Panc1 (cell line): ENCODE results near the gene CALD1.

Source experiments
- POLR2AphosphoS5 ChIP-seq: IDR thresholded peaks from 2 replicates; pipeline ENCODE4 v1.6.1; 2012; ENCODE audit warnings: mild to moderate bottlenecking, low read depth, low read length, moderate library complexity
- TF ChIP-seq, protein P1 (sequence below): fragments of 450-650 bp; IDR thresholded peaks from 2 replicates; pipeline ENCODE4 v1.5.1; 2017; ENCODE audit warnings: mild to moderate bottlenecking
- TF ChIP-seq, protein P2 (sequence below), 2 experiments: IDR thresholded peaks; 2 replicates each; pipeline ENCODE4 v1.6.1; 2011 to 2012; ENCODE audit warnings: low read depth in 2 of 2, control low read depth in 1 of 2, low read length in 1 of 2, mild to moderate bottlenecking in 1 of 2, moderate library complexity in 1 of 2; ENCODE audit not compliant: insufficient read depth in 1 of 2

DNA sequence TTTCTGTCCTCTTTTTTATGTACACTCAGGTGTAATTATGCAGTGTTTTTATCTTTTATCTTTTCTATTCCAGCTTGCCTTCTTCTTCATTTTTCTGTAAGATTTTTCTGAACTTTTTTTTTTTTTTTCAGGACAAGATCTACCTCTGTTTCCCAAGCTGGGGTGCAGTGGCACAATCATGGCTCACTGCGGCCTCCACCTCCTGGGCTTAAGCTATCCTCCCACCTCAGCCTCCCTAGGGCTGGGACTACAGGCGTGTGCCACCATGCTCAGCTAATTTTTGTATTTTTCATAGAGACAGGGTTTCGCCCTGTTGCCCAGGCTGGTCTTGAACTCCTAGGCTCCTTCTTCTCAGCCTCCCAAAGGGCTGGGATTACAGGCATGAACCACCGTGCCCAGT, 6.3 kb upstream of the CALD1 start:
- no peak for TF ChIP-seq POLR2AphosphoS5
- TF ChIP-seq, protein P1, sequence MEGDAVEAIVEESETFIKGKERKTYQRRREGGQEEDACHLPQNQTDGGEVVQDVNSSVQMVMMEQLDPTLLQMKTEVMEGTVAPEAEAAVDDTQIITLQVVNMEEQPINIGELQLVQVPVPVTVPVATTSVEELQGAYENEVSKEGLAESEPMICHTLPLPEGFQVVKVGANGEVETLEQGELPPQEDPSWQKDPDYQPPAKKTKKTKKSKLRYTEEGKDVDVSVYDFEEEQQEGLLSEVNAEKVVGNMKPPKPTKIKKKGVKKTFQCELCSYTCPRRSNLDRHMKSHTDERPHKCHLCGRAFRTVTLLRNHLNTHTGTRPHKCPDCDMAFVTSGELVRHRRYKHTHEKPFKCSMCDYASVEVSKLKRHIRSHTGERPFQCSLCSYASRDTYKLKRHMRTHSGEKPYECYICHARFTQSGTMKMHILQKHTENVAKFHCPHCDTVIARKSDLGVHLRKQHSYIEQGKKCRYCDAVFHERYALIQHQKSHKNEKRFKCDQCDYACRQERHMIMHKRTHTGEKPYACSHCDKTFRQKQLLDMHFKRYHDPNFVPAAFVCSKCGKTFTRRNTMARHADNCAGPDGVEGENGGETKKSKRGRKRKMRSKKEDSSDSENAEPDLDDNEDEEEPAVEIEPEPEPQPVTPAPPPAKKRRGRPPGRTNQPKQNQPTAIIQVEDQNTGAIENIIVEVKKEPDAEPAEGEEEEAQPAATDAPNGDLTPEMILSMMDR = no peak
- TF ChIP-seq, protein P2, sequence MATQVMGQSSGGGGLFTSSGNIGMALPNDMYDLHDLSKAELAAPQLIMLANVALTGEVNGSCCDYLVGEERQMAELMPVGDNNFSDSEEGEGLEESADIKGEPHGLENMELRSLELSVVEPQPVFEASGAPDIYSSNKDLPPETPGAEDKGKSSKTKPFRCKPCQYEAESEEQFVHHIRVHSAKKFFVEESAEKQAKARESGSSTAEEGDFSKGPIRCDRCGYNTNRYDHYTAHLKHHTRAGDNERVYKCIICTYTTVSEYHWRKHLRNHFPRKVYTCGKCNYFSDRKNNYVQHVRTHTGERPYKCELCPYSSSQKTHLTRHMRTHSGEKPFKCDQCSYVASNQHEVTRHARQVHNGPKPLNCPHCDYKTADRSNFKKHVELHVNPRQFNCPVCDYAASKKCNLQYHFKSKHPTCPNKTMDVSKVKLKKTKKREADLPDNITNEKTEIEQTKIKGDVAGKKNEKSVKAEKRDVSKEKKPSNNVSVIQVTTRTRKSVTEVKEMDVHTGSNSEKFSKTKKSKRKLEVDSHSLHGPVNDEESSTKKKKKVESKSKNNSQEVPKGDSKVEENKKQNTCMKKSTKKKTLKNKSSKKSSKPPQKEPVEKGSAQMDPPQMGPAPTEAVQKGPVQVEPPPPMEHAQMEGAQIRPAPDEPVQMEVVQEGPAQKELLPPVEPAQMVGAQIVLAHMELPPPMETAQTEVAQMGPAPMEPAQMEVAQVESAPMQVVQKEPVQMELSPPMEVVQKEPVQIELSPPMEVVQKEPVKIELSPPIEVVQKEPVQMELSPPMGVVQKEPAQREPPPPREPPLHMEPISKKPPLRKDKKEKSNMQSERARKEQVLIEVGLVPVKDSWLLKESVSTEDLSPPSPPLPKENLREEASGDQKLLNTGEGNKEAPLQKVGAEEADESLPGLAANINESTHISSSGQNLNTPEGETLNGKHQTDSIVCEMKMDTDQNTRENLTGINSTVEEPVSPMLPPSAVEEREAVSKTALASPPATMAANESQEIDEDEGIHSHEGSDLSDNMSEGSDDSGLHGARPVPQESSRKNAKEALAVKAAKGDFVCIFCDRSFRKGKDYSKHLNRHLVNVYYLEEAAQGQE (IDR thresholded peaks at IDR 0.05; ENCODE audit: insufficient read depth in 1 of 2, low read depth in 2 of 2, low read length in 1 of 2) = no peak
